Measurements from ENCODE around the gene GARNL3. TPM values are rescaled to one million over a fixed set of nuclear protein-coding genes. Genes with fewer than 3 reads are reported as not detected.
A peak's percentile ranks its signal among the peaks of the same experiment; 100 is the strongest.

Gene GARNL3
- polyA plus RNA-seq, 3 donors, result 12.0 to 14.6 (median 13.7) TPM

GRCh38 chr9:127382541-127382940, 118.0 kb downstream of the GARNL3 start:
- no peak for DNase-seq (ENCODE audit: low read depth in 3 of 3, low spot score in 2 of 3)

GRCh38 chr9:127384016-127384730, 119.6 kb downstream of the GARNL3 start:
- DNase-seq (ENCODE audit: low read depth in 3 of 3, low spot score in 2 of 3), result no peak

GRCh38 chr9:127384901-127385300, 120.3 kb downstream of the GARNL3 start:
- DNase-seq (ENCODE audit: low read depth in 3 of 3, low spot score in 2 of 3), result no peak

- DNase-seq (ENCODE audit: low read depth in 3 of 3, low spot score in 2 of 3), result no peak
Observed at GRCh38 chr9:127386249-127386648, 121.7 kb downstream of the GARNL3 start.

GRCh38 chr9:127386981-127387380, 122.4 kb downstream of the GARNL3 start:
- DNase-seq (ENCODE audit: low read depth in 3 of 3, low spot score in 2 of 3), result no peak

- peak in 1 of 3 donors; percentile 63 for DNase-seq (ENCODE audit: low read depth in 3 of 3, low spot score in 2 of 3)
Observed at GRCh38 chr9:127388037-127388855, 123.7 kb downstream of the GARNL3 start.

- DNase-seq (ENCODE audit: low read depth in 3 of 3, low spot score in 2 of 3), result no peak
Observed at GRCh38 chr9:127388856-127389238, 124.3 kb downstream of the GARNL3 start.

- no peak for DNase-seq (ENCODE audit: low read depth in 3 of 3, low spot score in 2 of 3)
Observed at GRCh38 chr9:127389381-127390247, 125.0 kb downstream of the GARNL3 start.

GRCh38 chr9:127390248-127390545, 125.6 kb downstream of the GARNL3 start:
- DNase-seq (ENCODE audit: low read depth in 3 of 3, low spot score in 2 of 3), result no peak

GRCh38 chr9:127390563-127390962, 126.0 kb downstream of the GARNL3 start:
- no peak for DNase-seq (ENCODE audit: low read depth in 3 of 3, low spot score in 2 of 3)

- no peak for DNase-seq (ENCODE audit: low read depth in 3 of 3, low spot score in 2 of 3)
Observed at GRCh38 chr9:127392166-127392565, 127.6 kb downstream of the GARNL3 start.

GRCh38 chr9:127392976-127393375, 128.4 kb downstream of the GARNL3 start:
- no peak for DNase-seq (ENCODE audit: low read depth in 3 of 3, low spot score in 2 of 3)

- no peak for DNase-seq (ENCODE audit: low read depth in 3 of 3, low spot score in 2 of 3)
Observed at GRCh38 chr9:127393645-127394044, 129.1 kb downstream of the GARNL3 start.

- DNase-seq (ENCODE audit: low read depth in 3 of 3, low spot score in 2 of 3), result no peak
Observed at GRCh38 chr9:127395497-127396252, 131.1 kb downstream of the GARNL3 start.

GRCh38 chr9:127396253-127396807, 131.8 kb downstream of the GARNL3 start:
- DNase-seq (ENCODE audit: low read depth in 3 of 3, low spot score in 2 of 3), result no peak

GRCh38 chr9:127396808-127397645, 132.5 kb downstream of the GARNL3 start, which contains the start of gene SLC2A8:
SLC2A8 (plus strand) TSS chr9:127397169; CDS start chr9:127397231, 62 bp downstream.
- peak; percentile 99 for DNase-seq (ENCODE audit: low read depth in 3 of 3, low spot score in 2 of 3)

- DNase-seq (ENCODE audit: low read depth in 3 of 3, low spot score in 2 of 3), result no peak
Observed at GRCh38 chr9:127397646-127398274, 133.2 kb downstream of the GARNL3 start.

GRCh38 chr9:127398275-127398647, 133.7 kb downstream of the GARNL3 start:
- DNase-seq (ENCODE audit: low read depth in 3 of 3, low spot score in 2 of 3), result no peak
